NT2/D1 (cell line): ENCODE measurements around the gene C11orf98.

Source experiments
- SUZ12 ChIP-seq: IDR thresholded peaks from 2 replicates; pipeline ENCODE4 v1.6.1; 2011; ENCODE audit not compliant: insufficient read length, insufficient read depth; ENCODE audit errors: extremely low read depth
- YY1 ChIP-seq: IDR thresholded peaks from 2 replicates; pipeline ENCODE4 v1.6.1; 2011; ENCODE audit not compliant: insufficient read length, insufficient read depth

DNA sequence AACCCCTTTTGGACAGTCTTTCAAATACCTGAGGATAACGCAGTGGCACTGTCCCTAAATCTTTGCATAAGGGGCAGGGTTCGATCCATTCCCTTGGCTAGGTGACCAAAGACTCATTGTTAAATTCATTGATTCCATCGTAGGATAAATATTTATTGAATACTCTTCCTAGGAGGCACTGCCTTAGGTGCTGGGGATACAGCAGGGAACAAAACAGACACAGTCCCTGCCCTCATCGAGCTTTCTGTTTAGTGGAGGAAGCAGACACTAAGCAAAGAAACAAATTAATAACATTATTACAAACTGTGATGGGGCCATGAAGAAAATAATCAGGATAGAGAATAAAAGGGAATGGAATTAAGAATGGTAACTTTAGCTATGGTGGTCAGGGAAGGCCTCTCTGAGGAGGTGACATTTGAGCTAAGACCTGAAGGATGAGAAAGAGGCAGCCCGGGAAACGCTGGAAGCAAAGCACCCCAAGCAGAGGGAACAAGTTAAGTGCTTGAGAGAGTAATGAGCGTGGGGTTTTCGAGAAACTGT, 43.9 kb downstream of the C11orf98 start:
- TF ChIP-seq YY1 (no peak), SUZ12 (no peak)
